Cortex of kidney (tissue), 1 donor: ENCODE measurements around the gene CFAP57.

Experiments used
- DNase-seq: peaks from one replicate; lab custom pipeline; 2025; lab: John Stamatoyannopoulos, UW

The CFAP57 gene

GRCh38 chr1:43299101-43299500 lies 127.0 kb downstream of the CFAP57 start:
- no peak for DNase-seq

DNA sequence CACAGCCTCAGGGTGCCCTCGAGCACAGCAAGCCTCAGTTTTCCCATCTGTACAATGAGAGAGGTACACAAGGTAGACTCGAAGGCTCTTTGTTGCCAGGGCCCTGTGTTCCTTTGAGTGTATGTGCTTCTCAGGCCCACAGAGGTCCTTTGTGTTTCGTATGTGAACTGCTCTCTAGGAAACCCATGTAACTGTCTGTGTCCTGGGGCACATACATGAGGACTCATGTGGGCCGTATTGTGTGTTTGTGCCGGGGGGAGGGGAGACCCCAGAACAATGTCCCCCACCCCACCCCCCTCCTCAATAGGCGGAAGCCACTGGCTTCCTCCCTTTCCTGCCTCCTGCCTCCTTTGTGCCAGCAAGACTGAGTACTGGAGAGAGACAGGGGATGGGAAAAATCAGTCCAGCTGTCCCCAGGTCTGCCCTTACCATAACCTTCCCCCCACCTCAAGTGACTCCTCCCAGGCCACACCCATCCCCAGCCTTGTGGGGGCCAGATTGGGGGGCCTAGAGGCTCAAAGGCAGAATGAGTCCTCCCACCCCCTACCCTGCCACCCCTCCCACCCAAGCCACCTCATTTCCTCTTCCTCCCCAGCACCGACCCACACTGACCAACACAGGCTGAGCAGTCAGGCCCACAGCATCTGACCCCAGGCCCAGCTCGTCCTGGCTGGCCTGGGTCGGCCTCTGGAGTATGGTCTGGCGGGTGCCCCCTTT lies 128.4 kb downstream of the CFAP57 start, which contains the start of gene TIE1:
TIE1 (plus strand) TSS at position 605 of the 717 bp plus-strand sequence; CDS start at position 695, 90 bp downstream.
- no peak for DNase-seq

DNA sequence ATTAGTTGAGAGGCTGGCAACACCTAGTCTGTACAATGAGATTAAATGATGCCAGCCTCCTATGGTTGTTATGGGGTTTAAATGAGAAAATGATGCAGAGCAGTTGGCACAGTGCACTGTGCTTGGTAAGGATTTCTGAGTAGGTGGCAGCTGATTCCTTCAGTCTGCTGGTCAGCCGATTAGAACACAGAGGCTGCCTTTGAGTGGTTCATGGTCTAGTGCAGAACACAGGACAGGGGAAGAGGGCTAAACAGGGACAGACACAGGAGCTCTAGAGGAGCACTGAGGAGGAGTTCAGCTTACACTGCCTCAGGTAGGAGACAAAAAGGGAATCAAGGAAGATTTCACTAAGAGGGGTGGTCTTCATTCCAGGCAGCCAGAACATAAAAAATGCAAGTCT lies 130.1 kb downstream of the CFAP57 start:
- DNase-seq = no peak

DNA sequence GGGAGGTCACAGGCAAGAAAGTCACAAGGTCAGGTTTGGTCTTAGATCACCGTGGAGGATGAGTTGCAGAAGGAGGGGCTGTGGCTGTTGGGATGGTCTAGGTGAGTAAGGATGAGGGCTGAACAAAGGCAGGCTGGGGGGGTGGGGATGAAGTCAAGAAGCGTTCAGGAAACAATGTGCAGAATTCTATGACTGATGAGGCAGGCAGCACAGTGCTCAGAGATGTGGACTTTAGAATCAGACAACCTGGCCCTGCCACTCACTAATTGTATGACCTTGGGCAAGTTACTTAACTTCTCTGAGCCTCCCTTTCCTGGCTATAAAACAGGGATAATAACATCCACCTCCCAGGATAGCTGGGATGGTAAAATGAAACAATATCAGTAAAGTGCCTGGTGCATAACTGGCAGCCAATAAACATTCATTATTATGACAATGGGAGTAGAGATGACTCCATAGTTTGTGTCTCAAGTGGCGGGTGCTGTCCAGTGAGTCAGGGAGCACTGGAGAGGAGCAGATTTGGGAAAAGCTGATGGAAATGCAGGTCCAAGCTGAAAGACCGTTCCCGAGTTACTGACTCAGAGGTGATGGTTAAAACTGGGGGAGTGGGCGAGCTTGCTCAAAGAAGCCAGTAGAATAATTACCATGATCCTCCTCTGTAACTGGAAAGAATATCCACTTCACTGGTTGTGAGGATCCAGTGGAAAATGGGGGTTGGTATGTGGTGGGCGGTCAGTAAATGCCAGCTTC lies 130.8 kb downstream of the CFAP57 start:
- no peak for DNase-seq

GRCh38 chr1:43303471-43304313 lies 131.6 kb downstream of the CFAP57 start:
- DNase-seq = no peak
